K562 (cell line): Measurements from ENCODE around the gene PXDC1.

Experiments
- MCM2 ChIP-seq: fragments of 450-650 bp; IDR thresholded peaks from 2 replicates; pipeline ENCODE4 v1.6.1; 2017; ENCODE audit warnings: low read depth, mild to moderate bottlenecking
- PHF21A ChIP-seq: fragments of 450-650 bp; IDR thresholded peaks from 2 replicates; pipeline ENCODE4 v1.6.1; 2017; ENCODE audit warnings: low read depth, borderline replicate concordance
- SIN3A ChIP-seq, 2 experiments: fragments of 150-350 bp in 1 of 2; IDR thresholded peaks; 2 replicates each; pipeline ENCODE4 v1.6.1; 2011 to 2016; ENCODE audit warnings: borderline replicate concordance in 2 of 2, low read depth in 2 of 2, low read length in 2 of 2, mild to moderate bottlenecking in 2 of 2, moderate library complexity in 2 of 2; ENCODE audit not compliant: control insufficient read depth in 1 of 2
- SMC3 ChIP-seq: conservative IDR thresholded peaks from 2 replicates; pipeline ENCODE4 v1.6.1; 2011; ENCODE audit warnings: low read depth, low read length, improper control_type of control experiment; ENCODE audit not compliant: insufficient read depth
- ZNF609 ChIP-seq: sonication (generic); formaldehyde crosslinking; IDR thresholded peaks from 2 replicates; pipeline ENCODE4 v1.8.1; 2023; ENCODE audit warnings: missing genetic modification reagents, mild to moderate bottlenecking, borderline replicate concordance

- no peak for TF ChIP-seq SIN3A (IDR thresholded peaks at IDR 0.05; ENCODE audit: borderline replicate concordance in 2 of 2, control insufficient read depth in 1 of 2, low read depth in 2 of 2, low read length in 2 of 2)
- no peak for TF ChIP-seq PHF21A
- no peak for TF ChIP-seq ZNF609
- no peak for TF ChIP-seq MCM2
- TF ChIP-seq SMC3: no peak
These were observed 37.0 kb upstream of the PXDC1 start for GRCh38 chr6:3788408-3789017.
